ENCODE data around the gene C1orf21. TPM values are rescaled to one million over a fixed set of nuclear protein-coding genes. Genes with fewer than 3 reads are reported as not detected.

C1orf21 gene
- total RNA-seq, 1 donor from 2014 or later: 0.09 TPM

DNA sequence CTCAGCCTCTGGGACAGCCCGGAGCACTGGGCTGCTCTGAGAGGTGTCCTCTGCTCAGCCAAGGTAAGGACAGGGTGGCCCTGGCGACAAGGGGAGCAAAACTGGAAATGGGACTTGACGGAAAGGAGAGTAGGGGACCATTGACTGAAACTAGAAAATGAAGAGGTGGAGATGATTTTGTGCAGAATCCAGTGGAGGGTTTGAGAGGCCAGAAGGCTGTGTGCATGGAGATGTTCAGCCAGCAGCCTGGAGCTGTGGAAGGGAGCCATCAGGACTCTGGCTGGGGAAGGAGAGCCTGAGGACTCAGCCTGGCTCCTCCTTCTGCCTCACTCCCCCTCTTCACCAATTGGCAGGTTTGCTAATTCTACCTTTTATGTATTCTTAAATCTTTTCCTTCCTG lies 253.7 kb downstream of the C1orf21 start:
- CTCF ChIA-PET: no interaction called here

DNA sequence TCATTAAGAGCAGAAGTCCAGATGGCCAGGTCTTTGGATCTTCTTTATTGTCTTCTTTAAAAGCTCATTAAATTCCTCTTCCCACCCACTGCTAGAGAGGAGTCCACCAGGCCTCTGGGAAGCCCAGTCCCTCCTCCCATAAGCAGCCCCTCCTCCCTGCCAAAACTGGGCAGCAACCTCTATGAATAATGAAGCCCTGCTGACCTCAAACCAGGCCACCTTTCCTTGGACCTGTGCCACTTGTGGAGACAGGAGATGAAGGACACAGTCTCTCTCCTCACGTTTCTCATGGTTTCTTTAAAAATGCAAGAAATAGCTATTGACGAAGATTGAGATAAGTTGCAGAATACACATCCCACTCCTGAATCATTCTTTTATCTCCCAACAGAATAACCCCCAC lies 255.1 kb downstream of the C1orf21 start:
- POLR2A ChIA-PET: no interaction called here
- intact Hi-C loops (cut with micrococcal nuclease): loop anchor here (5.0 kb wide), 1 partner anchor 450 kb away; no protein-coding TSS in a partner anchor
- no peak for DNase-seq
- Mint-ChIP-seq H3K4me1 (no peaks in the 10 kb centered on the region), H3K9me3 (no peaks in the 10 kb centered on the region), H3K36me3 (ENCODE audit: low read depth) (no peaks in the 10 kb centered on the region), H3K4me3 (no peak overlapping the region), H3K27me3 (peaks cover 19% of the 10 kb centered on the region), H3K27ac (no peak overlapping the region)
- CTCF ChIA-PET: no interaction called here
- TF ChIP-seq CTCF (IDR thresholded peaks at IDR 0.05): no peak
- no peak for ATAC-seq (ENCODE audit: low read depth)

More for the DNA sequence above, 253.7 kb downstream of the C1orf21 start:
- Mint-ChIP-seq H3K27ac (no peak overlapping the region), H3K4me1 (no peaks in the 10 kb centered on the region), H3K27me3 (peaks cover 19% of the 10 kb centered on the region), H3K36me3 (ENCODE audit: low read depth) (no peaks in the 10 kb centered on the region), H3K4me3 (no peak overlapping the region), H3K9me3 (no peaks in the 10 kb centered on the region)
- no peak for TF ChIP-seq CTCF (IDR thresholded peaks at IDR 0.05)
- intact Hi-C loops (cut with micrococcal nuclease): loop anchor here (5.0 kb wide), 1 partner anchor 448 kb away; no protein-coding TSS in a partner anchor
- DNase-seq (no peak), ATAC-seq (ENCODE audit: low read depth) (no peak)
- POLR2A ChIA-PET: no interaction called here

- TF ChIP-seq CTCF (IDR thresholded peaks at IDR 0.05): no peak
- CTCF ChIA-PET: no interaction called here
- H3K36me3 Mint-ChIP-seq (ENCODE audit: low read depth): no peaks in the 10 kb centered on the region
- no peaks in the 10 kb centered on the region for H3K9me3 Mint-ChIP-seq
- DNase-seq (no peak), ATAC-seq (ENCODE audit: low read depth) (no peak)
- POLR2A ChIA-PET: no interaction called here
- no peak overlapping the region for H3K27ac Mint-ChIP-seq
- no peaks in the 10 kb centered on the region for H3K4me1 Mint-ChIP-seq
- no peak overlapping the region for H3K4me3 Mint-ChIP-seq
- intact Hi-C loops (cut with micrococcal nuclease): loop anchor here (5.0 kb wide), 1 partner anchor 451 kb away; no protein-coding TSS in a partner anchor
- H3K27me3 Mint-ChIP-seq: peaks cover 18% of the 10 kb centered on the region
These were observed 256.8 kb downstream of the C1orf21 start for GRCh38 chr1:184643661-184644060.

DNA sequence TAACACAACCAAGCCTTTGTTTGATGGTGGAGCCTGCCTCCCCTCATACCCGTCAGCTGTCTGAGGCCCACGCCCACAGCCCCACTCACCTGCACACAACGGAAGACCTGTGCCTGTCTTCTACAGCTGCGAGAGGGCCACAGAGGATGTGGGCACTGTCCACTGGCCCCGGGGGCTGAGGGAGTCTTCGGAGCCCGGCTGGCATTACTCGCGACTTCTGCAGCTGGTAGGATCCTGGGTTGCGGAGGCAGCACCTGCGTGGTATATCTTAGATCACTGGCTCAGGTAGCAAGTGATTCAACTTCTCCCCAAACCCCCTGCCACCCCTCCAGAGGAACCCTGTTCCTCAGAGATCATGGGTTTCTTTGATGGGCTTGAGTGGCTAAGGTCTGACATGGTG lies 257.9 kb downstream of the C1orf21 start:
- H3K27ac Mint-ChIP-seq: no peak overlapping the region
- POLR2A ChIA-PET: no interaction called here
- ATAC-seq (ENCODE audit: low read depth): no peak
- H3K27me3 Mint-ChIP-seq: peaks cover 18% of the 10 kb centered on the region
- DNase-seq: no peak
- H3K4me1 Mint-ChIP-seq: no peaks in the 10 kb centered on the region
- H3K4me3 Mint-ChIP-seq: no peak overlapping the region
- intact Hi-C loops (cut with micrococcal nuclease): loop anchor here (5.0 kb wide), 1 partner anchor 452 kb away; no protein-coding TSS in a partner anchor
- H3K36me3 Mint-ChIP-seq (ENCODE audit: low read depth): no peaks in the 10 kb centered on the region
- TF ChIP-seq CTCF (IDR thresholded peaks at IDR 0.05): no peak
- H3K9me3 Mint-ChIP-seq: peaks cover 2% of the 10 kb centered on the region
- CTCF ChIA-PET: no interaction called here

GRCh38 chr1:184646178-184646701 lies 259.4 kb downstream of the C1orf21 start:
- ChIA-PET CTCF (no interaction called here), POLR2A (no interaction called here)
- Mint-ChIP-seq H3K27me3 (peaks cover 15% of the 10 kb centered on the region), H3K4me3 (no peak overlapping the region), H3K27ac (no peak overlapping the region), H3K9me3 (peaks cover 2% of the 10 kb centered on the region), H3K36me3 (ENCODE audit: low read depth) (no peaks in the 10 kb centered on the region), H3K4me1 (no peaks in the 10 kb centered on the region)
- DNase-seq (no peak), ATAC-seq (ENCODE audit: low read depth) (no peak)
- intact Hi-C loops (cut with micrococcal nuclease): no loop called here
- TF ChIP-seq CTCF (IDR thresholded peaks at IDR 0.05): no peak
